ENCODE measurements around the gene ZNF491.
A peak's percentile ranks its signal among the peaks of the same experiment; 100 is the strongest.
"Not testable (repeated sequence)": the region's sequence is repeated elsewhere in the genome, so short reads cannot be mapped to it uniquely, and the experiment has no call there.

ZNF491 gene

GRCh38 chr19:11798391-11799330 is at the start of gene ZNF491:
TSS of gene ZNF491 (plus strand) at chr19:11798523. CDS start at chr19:11805954, 7,431 bp downstream.
- intact Hi-C loops (cut with DNase I): loop anchor here (5.0 kb wide), 3 partner anchors 89 to 344 kb away; partner anchors contain the start of genes ZNF20 and ZNF69
- peak; percentile 84 to 99 (median 94) for DNase-seq

- no peak for DNase-seq
- intact Hi-C loops (cut with DNase I): no loop called here
These were observed 48.6 kb upstream of the ZNF491 start for GRCh38 chr19:11749751-11750150.

- DNase-seq: no peak
- intact Hi-C loops (cut with DNase I): no loop called here
These were observed 46.0 kb upstream of the ZNF491 start for GRCh38 chr19:11752244-11752736.

GRCh38 chr19:11754663-11755062 is 43.7 kb upstream of the ZNF491 start:
- DNase-seq: no peak
- intact Hi-C loops (cut with DNase I): no loop called here

GRCh38 chr19:11756965-11757364 is 41.4 kb upstream of the ZNF491 start:
- no peak for DNase-seq
- intact Hi-C loops (cut with DNase I): no loop called here

- no peak for DNase-seq
- intact Hi-C loops (cut with DNase I): no loop called here
These were observed 38.5 kb upstream of the ZNF491 start for GRCh38 chr19:11759805-11760204.

GRCh38 chr19:11763117-11763516 is 35.2 kb upstream of the ZNF491 start:
- no peak for DNase-seq
- intact Hi-C loops (cut with DNase I): no loop called here

- intact Hi-C loops (cut with DNase I): no loop called here
- DNase-seq: no peak
These were observed 34.7 kb upstream of the ZNF491 start for GRCh38 chr19:11763611-11764010.

GRCh38 chr19:11766597-11767591 is 31.4 kb upstream of the ZNF491 start, which contains the start of gene ZNF441:
TSS of gene ZNF441 (plus strand) at chr19:11767000. CDS start at chr19:11767194, 194 bp downstream.
- intact Hi-C loops (cut with DNase I): loop anchor here (1.0 to 2.0 kb wide), 2 partner anchors 28 to 170 kb away; partner anchors contain the start of gene ZNF627

GRCh38 chr19:11767633-11768133 is 30.6 kb upstream of the ZNF491 start:
- DNase-seq: peak in 7 of 10 donors; percentile 8 to 78 (median 13)
- intact Hi-C loops (cut with DNase I): loop anchor here (1.0 to 2.0 kb wide), 2 partner anchors 28 to 171 kb away; partner anchors contain the start of gene ZNF627

More at GRCh38 chr19:11766597-11767591, 31.4 kb upstream of the ZNF491 start, which contains the start of gene ZNF441:
- DNase-seq: peak; percentile 95 to 100 (median 98)

- intact Hi-C loops (cut with DNase I): no loop called here
- DNase-seq: no peak
These were observed 28.3 kb upstream of the ZNF491 start for GRCh38 chr19:11769995-11770394.

GRCh38 chr19:11771520-11771919 is 26.8 kb upstream of the ZNF491 start:
- DNase-seq; intact Hi-C loops (cut with DNase I): not testable (repeated sequence)

GRCh38 chr19:11776669-11777068 is 21.7 kb upstream of the ZNF491 start:
- intact Hi-C loops (cut with DNase I); DNase-seq: not testable (repeated sequence)

GRCh38 chr19:11780431-11781020 is 17.8 kb upstream of the ZNF491 start:
- no peak for DNase-seq
- intact Hi-C loops (cut with DNase I): loop anchor here (10.0 kb wide), 1 partner anchor 106 kb away; no protein-coding TSS in a partner anchor

GRCh38 chr19:11781295-11782057 is 16.8 kb upstream of the ZNF491 start:
- intact Hi-C loops (cut with DNase I): loop anchor here (10.0 kb wide), 1 partner anchor 107 kb away; no protein-coding TSS in a partner anchor
- DNase-seq: no peak

GRCh38 chr19:11783767-11784166 is 14.6 kb upstream of the ZNF491 start:
- no peak for DNase-seq
- intact Hi-C loops (cut with DNase I): loop anchor here (10.0 kb wide), 1 partner anchor 109 kb away; no protein-coding TSS in a partner anchor

GRCh38 chr19:11784356-11784755 is 14.0 kb upstream of the ZNF491 start:
- intact Hi-C loops (cut with DNase I): loop anchor here (10.0 kb wide), 1 partner anchor 110 kb away; no protein-coding TSS in a partner anchor
- no peak for DNase-seq

GRCh38 chr19:11787536-11787935 is 10.8 kb upstream of the ZNF491 start:
- intact Hi-C loops (cut with DNase I): loop anchor here (10.0 kb wide), 1 partner anchor 113 kb away; no protein-coding TSS in a partner anchor

More at GRCh38 chr19:11787536-11787935, 10.8 kb upstream of the ZNF491 start:
- no peak for DNase-seq

Data from posterior cingulate gyrus (tissue), 11 donors.